Tongue (tissue), 2 donors: ENCODE data around the gene MAN1A1. TPM values are rescaled to one million over a fixed set of nuclear protein-coding genes. Genes with fewer than 3 reads are reported as not detected.

Experiments used
- DNase-seq: peaks from one replicate; pipeline ENCODE4 v3.0.0-alpha.2; 2015
- total RNA-seq: library from RNA; depleted of rRNA; stranded (reverse); fragments of >200 nt; gene quantifications from one replicate; pipeline ENCODE4 v1.2.3, GENCODE V29; 2014

Gene MAN1A1
- total RNA-seq, 1 donor from 2014 or later: 135 TPM

DNA sequence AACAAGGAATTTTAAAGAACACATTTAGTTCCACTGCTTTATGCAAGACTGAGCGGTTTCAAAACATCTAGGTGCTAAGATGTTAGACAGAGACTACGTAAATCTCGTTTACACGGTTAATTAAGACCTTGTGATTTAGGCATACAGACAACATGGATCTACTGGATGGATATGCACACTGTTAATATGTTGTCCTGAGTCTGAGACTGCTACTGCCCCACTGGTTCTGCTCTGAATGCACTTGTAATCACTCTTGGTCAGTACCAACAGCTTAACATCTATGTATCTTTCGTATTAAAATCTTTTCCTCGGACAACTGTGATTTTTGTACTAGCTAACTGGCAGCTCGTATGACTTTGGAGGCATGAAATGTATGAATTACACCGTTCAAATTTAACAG is 3.1 kb downstream of the MAN1A1 start:
- no peak for DNase-seq

DNA sequence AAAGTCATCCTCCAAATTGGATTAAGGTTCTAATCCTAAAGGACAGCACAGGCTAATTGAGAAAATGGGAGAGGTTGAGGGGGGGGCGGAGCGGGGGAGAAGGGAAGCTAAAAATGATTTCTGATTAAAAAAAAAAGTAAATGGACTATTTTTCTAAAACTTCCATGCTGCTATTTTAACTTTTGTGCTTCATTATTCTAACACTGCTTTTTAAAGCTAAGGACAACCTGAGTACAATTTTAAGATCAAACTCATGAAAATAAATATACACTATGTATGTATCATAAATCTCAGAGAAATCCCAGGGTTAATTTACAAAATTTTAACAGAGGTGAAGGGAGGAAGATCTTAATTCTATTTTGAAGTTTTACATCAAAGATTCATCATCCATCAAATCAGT is 4.4 kb downstream of the MAN1A1 start:
- no peak for DNase-seq

DNA sequence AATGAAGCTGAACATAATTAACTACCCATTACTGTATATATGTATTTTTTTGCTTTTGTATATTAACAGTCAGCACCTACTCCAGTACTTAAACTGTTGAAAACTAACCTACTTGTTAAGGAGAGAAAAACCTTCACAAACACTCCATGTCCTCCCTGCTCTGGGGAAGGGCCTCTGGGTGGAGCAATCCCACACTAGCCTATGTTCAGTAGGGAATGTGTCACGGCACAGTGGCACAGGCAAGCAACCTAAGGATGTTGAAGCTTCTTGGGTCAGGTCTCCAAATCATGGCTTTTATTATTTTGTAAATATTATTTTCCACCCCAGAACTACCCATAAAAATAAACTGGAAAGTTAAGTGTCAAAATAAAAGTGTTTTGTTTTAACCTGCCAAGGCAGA is 5.3 kb downstream of the MAN1A1 start:
- no peak for DNase-seq

DNA sequence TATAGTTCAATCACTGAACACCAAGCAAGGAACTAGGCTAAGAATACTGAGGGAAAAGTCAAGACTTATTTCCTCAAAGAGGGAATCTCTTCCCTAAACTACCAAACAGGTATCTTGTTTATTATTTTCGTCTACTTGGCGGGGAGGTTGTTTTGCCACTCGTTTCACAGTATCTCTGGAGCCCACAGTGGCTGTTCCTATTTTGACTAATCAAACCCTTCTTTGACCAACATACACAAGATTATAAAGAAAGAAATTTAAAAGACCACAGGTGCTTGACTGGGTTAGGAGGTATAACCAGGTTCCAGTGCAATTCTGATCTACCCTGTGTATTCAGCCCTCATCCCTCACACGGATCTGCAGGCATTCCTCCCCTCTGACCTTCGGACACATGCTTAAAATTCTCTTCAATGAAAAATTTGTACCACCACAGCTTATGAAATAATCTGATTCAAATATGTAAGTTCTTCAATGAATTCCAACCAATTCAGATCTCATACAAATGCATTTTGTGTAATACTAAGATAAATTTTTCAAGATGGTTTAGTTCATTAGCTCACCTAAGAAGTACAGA is 5.9 kb downstream of the MAN1A1 start:
- no peak for DNase-seq

DNA sequence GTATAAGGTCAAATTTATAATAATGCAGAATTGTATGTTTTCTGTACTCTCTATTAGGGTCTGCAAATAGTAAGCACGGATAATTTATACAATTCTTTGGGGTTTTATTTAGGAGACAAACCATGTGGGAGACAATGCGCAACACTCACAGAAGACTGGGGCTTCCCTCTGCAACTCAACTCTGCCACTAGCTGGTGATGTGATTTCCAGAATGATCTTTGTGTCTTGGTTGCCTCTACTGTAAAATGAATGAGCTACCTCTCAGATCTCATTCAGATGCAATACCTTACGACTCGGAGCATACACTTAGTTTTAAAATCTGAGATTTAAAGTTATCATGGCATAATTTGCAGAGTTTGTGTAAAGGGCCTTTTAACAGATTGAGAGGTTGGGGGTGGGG is 6.4 kb downstream of the MAN1A1 start:
- DNase-seq: no peak

DNA sequence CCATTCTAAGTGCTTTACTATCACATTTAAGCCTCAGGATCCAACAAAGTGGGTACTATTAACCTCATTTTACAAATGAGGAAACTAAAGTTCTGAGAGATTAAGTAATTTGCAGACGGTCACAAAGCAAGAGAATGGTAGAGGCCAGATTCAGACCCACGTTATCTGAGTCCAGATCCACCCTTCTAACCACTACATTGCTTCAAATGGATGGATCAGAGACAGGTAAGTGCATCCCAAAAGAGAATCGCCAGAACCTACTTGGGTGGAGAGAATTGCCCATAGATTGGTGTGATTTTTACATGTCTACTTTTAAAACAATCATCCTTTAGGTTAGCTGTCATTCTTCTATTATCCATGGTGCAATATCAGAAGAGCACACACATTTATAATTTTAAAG is 7.1 kb downstream of the MAN1A1 start:
- DNase-seq: no peak

DNA sequence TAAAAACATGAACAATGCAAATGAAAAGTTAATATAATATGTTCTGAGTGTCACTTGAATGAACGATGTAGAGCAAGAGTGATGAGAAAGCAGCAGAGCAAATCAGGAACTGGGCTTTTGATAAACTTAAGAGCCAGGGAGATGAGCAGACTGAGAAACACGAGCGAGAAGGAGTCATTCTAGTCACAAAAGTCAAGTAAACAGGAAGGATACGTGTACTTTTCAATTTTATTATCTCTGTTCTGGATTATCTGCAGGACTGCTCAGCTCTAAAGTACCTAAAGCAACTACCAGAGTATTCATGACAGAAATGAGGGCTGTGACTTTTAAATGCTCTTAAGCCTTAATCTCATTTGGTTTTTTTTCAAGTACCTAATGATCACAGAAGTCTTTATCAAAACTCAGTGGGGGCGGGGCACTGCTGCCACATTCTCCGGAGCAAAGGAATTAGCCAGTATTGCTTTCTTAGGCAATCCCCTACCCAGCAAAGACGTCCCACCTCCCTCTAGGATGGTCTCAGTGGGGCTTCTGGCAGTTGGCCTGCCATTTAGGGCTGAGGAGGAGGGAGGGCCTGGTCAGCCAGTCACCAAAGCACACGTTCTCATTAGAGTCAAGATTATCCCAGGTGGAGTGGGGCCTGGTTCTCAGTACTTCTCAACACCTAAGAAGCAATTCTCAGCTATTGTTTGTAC is 8.6 kb downstream of the MAN1A1 start:
- no peak for DNase-seq

DNA sequence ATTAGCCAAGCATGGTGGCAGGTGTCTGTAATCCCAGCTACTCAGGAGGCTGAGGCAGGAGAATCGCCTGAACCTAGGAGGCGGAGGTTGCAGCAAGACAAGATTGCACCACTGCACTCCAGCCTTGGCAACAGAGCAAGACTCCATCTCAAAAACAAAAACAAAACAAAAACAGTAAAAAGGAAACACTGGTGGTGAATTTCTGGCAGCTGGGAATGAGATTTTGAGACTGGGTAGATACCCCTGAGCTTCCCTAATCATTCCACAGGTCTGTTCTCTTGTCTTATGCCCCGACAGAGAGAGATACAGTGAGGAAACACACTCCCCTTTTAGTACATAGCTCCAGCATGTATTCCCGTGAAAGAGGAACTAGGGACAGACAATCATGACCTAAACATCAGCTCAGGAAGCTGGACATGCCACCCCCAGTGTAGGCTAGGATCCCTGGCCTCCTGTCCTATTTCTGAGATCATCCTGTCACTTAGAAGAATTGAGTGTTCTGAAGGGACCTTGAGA is 9.6 kb downstream of the MAN1A1 start:
- DNase-seq: no peak

DNA sequence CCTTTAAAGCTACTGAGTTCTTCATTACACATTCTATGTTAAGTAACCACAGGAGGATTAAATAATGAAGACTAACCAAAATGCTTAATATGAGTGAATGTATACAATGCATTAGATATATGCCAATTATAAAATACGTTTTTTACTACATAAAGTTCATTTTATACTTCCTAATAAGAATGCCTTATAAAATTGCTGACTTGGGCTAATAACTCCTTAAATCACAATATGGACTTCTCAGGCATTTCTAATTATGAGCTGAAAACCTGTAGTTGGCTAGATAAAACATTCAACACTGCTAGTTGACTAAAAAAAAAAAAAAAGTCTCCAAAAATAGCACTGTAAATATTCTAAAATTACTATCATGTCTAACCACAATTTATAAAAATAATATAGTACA is 11.8 kb downstream of the MAN1A1 start:
- no peak for DNase-seq

DNA sequence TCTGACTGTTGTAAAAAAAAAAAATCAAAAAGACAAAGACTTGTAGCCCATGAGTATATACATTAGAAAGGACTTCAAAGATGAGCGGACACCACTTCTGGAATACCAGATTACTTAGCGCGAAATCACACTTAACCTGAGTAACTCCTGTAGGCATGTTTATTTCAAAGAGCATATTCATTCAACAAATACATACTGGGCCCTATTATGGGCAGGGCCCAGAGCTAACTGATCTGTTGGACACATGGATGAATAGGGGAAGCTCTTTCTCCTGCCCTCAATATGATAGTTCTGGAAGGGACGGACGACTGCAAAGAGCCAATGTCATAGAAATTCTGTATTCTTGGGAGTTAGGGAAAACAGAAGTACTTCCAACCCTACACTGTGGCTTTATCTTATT is 12.3 kb downstream of the MAN1A1 start:
- no peak for DNase-seq

DNA sequence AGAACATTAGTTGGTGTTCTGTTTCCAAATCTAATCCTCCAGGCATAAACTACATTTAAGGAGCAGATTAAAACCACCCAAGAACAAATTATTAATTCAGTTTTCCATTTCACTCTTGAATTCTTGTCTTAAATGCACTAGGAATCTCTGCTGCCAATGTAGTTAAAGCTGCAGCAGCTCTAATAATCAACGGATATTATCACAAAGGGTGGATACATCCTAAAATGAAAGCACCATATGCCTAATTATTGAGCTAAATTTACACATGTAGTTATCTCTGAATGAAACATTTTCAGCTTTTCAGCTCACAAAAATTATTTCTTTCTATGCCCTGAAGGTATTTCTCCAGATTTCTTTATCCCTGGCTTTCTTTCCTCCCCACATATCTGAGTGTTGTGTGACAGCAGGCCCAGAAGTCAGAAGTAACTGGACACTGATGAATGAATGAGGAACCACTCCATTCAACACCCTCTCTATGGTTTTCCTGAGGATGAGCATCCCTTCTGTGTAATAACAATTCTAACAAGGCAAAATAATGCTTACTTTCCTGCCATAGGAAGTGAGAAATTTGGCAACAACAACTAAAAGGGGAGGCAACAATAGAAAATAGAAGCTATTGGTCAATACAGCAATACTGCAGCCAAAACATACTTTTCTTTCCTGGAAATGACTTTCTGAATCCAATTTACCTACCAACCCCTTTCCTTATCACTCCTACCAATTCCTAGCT is 14.9 kb downstream of the MAN1A1 start:
- no peak for DNase-seq

DNA sequence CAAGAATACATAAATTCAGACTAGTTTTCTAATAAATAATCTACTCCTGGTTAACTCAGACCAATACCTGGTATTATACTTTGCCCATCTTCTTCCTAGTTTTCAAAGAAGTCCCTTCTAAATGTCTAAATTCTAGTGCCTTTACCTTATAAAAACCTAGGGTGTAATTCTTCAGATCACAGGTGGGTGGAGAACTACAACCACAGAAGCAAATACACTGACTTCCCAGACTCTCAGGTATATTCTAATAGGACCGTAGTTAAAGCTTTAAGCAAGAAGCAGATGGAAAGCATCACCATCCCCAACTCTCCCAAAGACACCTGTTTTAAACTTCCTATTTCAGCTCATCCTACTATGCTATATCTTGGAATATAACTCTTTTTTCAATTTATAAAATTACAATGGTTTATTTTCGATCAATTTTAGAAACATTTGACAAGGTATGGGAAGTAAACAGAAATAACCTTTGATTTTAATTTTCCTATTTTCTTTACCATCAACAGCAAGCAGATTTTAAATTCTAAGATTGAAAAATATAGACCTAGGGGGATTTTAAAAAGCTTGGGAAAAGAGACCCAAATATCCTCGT is 15.8 kb downstream of the MAN1A1 start:
- DNase-seq: no peak

DNA sequence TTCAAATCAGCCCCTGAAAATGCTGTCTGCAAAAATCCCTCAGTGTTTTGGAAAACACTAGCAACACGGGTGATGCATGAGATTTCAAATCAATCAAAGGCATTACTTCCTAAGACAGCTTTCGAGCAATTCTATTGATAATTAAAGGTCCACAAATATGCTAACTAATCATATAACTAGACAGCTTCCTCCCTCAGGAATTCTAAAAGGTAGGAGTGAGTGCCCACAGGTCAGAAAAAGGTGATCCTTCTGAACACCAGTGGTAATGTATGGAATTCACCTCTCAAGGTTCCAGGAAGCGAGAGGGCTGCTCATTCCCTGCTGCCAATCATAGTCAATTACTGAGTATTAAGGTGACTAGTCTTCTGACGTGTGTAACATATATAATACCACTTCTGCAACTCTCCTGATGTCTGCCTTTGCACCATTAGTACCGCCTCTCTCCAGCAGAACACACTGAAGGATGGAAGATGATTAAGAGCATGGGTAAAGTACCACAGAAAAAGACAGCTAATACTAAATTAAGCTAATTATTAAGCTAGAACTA is 16.4 kb downstream of the MAN1A1 start:
- no peak for DNase-seq

DNA sequence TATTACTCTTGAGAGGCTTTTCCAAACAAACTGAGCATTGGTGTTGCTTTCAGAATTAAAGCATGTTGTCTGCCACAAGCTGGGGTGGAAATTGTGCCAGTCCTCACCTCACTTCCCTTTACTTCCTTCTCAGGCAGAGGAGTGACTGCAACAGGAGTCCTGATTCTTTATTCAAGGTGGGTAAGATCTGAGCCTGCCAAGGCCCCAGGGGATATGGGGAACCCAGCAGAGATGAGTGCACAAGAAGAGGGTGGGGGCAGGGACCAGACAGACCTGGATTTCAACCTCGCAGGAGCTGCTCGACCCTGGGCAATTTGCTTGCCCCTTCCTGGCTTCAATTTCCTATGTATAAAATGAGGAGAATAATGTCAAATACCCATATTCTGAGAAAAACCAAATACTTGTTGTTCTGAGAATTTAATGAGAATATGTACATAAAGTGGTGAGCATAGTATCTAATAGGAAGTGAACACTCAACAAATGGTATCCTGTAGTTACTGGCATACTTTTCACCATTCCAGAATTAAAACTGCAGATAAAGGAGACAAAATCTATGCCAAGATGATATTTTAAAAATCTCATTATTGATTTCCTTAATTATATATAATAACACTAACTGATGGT is 17.8 kb downstream of the MAN1A1 start:
- no peak for DNase-seq

DNA sequence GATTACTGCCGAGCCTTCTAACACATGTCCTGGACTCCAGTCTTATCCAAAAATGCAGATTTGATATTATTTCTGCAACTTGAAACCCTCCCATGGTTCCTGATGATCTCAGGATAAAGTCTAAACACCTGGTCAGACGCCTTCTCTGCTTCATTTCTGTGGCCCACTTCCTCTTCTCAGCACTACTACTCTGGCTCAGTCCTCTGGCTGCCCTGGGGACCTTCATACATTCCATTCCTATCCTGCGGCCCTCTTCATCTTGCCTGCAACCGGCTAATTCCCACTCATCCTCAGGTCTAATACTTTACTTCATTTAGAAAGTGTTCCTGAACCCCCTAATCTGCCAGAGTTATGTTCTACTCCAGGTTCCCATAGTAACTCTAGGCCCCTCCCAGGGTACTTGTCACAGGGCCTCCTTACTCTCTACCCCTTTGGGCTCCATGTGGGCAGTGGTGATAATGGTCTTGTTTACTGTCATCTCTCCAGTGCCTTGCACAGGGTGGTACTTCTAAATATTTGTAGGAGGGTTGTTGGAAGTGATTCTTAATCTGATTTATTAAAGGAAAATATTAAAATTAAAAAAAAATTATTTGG is 18.9 kb downstream of the MAN1A1 start:
- no peak for DNase-seq

DNA sequence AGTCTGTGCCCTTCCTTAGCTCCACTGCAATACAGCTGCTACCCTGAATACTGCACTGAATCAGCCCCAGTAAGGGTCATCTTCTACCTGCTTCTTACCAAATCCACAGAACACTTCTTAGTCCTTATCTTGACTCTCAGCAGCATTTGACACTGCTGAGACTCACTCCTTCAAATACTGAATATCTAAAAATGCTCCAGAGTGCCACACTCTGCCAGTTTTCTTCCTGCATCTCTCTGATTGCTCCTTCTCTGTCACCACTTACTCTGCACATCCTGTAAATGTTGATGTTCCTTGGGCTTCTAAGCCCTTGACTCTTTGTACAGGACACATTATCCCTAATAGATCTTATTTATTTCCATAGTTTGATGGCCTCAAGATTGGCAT is 19.8 kb downstream of the MAN1A1 start:
- no peak for DNase-seq

DNA sequence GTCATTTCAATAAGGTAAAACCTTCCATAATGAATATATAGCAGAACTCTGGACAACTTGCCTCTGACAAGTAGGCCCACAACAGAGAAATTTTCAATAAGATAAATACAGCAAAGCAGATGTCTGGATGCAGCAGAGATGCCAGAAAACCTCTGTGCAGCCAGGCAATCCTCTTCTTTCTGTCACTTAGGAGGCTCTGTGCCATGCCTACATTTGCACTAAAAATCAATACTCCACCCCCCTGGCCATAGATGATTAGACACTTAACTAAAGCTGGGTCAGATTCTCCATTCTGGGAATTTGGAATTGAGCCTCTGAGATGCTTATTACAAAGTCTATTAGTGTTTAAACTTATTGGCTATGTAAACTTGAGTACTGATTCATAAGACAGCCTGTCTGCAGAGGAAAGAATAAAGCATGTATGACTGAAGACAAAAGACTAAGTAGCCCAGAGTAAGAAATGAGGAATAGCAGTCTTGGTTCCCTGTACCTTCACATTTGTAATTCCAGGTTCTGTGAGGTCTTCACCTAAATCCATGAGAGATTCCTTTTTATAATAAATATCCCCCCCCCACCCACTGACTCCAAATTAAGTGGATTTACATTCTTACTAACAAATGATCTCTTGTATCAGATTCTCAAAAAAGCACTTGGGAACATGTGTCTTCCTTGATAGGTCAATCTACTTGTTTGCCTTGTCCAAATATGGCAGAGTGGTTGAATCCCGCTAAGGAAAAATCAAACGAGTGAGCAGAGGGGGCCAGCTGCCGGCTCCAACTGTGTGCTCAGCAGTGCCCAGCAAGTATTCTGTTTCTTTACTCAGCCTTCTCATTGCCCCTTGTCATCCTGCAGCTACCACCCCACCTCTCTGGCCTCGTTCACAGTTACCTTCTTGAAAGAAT is 20.4 kb downstream of the MAN1A1 start:
- no peak for DNase-seq

DNA sequence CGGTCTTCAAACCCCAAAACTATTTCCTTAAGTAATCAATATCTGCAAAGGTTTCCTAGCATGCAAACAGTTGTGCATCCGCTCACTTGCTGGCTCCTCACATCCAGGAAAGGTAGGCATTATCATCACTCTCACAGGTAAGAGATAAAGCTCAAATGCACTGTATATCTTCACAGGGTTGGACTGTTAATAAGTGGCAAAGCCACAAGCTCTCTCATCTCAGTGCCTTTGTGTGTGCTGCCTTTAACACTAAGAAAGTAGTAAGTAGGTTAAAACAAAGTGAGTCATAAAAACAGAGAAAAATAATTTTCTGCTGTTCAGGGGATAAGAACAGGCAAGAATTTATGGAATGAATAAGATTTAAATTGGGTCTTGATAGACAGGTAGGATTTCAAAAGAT is 21.3 kb downstream of the MAN1A1 start:
- DNase-seq: no peak

DNA sequence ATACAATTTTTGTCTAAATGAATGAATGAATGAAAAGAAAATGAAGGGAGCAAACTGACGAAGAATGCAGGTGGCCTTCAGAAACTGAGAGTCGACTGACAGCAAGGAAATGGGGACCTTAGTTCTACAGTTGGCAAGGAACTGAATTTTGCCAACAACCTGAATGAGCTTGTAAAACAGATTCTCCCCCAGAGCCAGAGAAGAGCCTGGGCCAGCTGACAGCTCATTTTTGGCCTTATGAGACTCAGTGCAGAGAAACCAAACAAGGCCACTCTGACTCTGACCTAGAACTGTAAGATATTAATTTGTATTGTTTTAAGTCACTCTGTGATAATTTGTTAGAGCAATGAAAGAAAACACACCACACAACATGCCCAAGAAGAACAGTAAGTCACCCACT is 21.8 kb downstream of the MAN1A1 start:
- DNase-seq: no peak

DNA sequence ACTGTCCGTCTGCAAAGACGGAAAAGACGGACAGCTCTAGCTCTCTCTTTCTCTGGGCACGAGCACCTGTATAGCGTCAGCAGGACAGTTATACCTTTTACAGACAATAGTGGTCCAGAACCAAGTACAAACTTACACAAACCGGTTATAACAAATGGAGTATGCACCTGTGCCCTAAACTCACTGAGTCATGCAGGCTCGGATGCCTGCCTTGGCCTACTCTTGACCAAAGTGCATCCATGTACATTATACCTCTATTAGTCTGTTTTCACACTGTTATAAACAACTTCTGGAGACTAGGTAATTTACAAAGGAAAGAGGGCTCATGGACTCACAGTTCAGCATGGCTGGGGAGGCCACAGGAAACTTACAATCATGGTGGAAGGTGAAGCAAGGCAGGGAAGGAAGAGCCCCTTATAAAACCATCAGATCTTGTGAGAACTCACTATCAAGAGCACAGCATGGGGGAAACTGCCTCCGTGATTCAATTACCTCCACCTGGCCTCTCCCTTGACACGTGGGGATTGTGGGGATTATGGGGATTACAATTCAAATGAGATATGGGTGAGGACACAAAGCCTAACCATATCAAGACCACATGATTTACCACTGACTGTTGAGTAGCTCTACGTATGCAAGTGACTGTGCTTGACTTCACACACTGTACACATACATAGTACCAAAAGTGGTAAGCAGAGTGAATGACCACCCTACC is 23.1 kb downstream of the MAN1A1 start:
- no peak for DNase-seq
